Measurements from ENCODE around the gene PHAX.
"Not testable (repeated sequence)": the region's sequence is repeated elsewhere in the genome, so short reads cannot be mapped to it uniquely, and the experiment has no call there.

The PHAX gene

DNA sequence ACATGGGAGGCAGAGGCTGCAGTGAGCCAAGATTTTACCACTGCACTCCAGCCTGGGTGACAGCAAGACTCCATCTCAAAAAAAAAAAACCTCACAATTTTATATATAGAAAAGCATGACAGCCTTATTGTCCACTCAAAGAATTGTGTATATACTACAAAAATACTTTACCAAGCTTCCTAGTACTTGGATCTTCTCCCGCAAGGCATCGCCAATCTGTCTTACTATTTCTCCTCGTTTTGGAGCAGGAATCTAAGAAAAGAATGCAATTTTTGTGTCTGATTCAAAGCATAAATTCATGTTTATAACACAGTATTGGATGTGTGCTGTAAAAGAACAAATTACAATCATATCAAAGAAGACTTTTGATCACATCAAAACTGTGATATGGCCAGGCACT lies 17.0 kb upstream of the PHAX start:
- H3K36me3 ChIP-seq (ENCODE audit: control insufficient read depth in 2 of 2, insufficient read depth in 2 of 2, low read length in 2 of 2), result peaks cover 4 to 10% of the 10 kb centered on the region in 2 donors
- no peak overlapping the region for H3K27ac ChIP-seq (ENCODE audit: low read depth in 2 of 2, low read length in 2 of 2)
- H3K9ac ChIP-seq (ENCODE audit: low read depth in 1 of 2, low read length in 2 of 2), result no peak overlapping the region
- no peaks in the 10 kb centered on the region for H3K9me3 ChIP-seq (ENCODE audit: control insufficient read depth in 2 of 2, low read length in 2 of 2)
- H3K4me3 ChIP-seq (ENCODE audit: low read length in 2 of 2), result no peak overlapping the region
- no peaks in the 10 kb centered on the region for H3K27me3 ChIP-seq (ENCODE audit: control insufficient read depth in 2 of 2, insufficient read depth in 2 of 2, low read length in 2 of 2)
- H3K4me1 ChIP-seq (ENCODE audit: control insufficient read depth in 2 of 2, insufficient read depth in 2 of 2, low read length in 2 of 2), result no peaks in the 10 kb centered on the region

- H3K4me3 ChIP-seq (ENCODE audit: low read length in 2 of 2), result no peak overlapping the region
- H3K4me1 ChIP-seq (ENCODE audit: control insufficient read depth in 2 of 2, insufficient read depth in 2 of 2, low read length in 2 of 2), result no peaks in the 10 kb centered on the region
- H3K36me3 ChIP-seq (ENCODE audit: control insufficient read depth in 2 of 2, insufficient read depth in 2 of 2, low read length in 2 of 2), result peaks cover 0 to 2% of the 10 kb centered on the region in 2 donors
- no peaks in the 10 kb centered on the region for H3K9me3 ChIP-seq (ENCODE audit: control insufficient read depth in 2 of 2, low read length in 2 of 2)
- H3K9ac ChIP-seq (ENCODE audit: low read depth in 1 of 2, low read length in 2 of 2), result no peak overlapping the region
- no peak overlapping the region for H3K27ac ChIP-seq (ENCODE audit: low read depth in 2 of 2, low read length in 2 of 2)
- H3K27me3 ChIP-seq (ENCODE audit: control insufficient read depth in 2 of 2, insufficient read depth in 2 of 2, low read length in 2 of 2), result no peaks in the 10 kb centered on the region
Observed at GRCh38 chr5:126587551-126588390, 13.0 kb upstream of the PHAX start.

DNA sequence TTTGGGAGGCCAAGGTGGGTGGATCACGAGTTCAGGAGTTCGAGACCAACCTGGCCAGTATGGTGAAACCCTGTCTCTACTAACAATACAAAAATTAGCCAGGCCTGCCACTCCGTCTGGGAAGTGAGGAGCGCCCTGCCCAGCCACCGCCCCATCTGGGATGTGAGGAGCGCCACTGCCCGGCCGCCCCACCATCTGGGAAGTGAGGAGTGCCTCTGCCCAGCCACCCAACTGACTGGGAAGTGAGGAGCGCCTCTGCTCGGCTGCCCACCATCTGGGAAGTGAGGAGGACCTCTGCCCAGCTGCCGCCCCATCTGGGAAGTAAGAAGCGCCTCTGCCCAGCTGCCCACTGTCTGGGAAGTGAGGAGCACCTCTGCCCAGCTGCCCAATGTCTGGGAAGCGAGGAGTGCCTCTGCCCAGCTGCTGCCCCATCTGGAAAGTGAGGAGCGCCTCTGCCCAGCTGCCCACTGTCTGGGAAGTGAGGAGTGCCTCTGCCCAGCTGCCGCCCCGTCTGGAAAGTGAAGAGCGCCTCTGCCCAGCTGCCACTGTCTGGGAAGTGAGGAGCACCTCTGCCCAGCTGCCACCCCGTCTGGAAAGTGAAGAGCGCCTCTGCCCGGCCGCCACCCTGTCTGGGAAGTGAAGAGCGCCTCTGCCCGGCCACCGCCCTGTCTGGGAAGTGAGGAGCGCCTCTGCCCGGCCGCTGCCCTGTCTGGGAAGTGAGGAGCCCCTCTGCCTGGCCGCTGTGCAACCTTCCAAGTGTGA lies 11.0 kb upstream of the PHAX start:
- H3K9ac ChIP-seq (ENCODE audit: low read depth in 1 of 2, low read length in 2 of 2), result no peak overlapping the region
- H3K27me3 ChIP-seq (ENCODE audit: control insufficient read depth in 2 of 2, insufficient read depth in 2 of 2, low read length in 2 of 2), result no peaks in the 10 kb centered on the region
- no peak overlapping the region for H3K27ac ChIP-seq (ENCODE audit: low read depth in 2 of 2, low read length in 2 of 2)
- peaks cover 0 to 2% of the 10 kb centered on the region in 2 donors for H3K36me3 ChIP-seq (ENCODE audit: control insufficient read depth in 2 of 2, insufficient read depth in 2 of 2, low read length in 2 of 2)
- no peak overlapping the region for H3K4me3 ChIP-seq (ENCODE audit: low read length in 2 of 2)
- peaks cover 5 to 10% of the 10 kb centered on the region in 2 donors for H3K4me1 ChIP-seq (ENCODE audit: control insufficient read depth in 2 of 2, insufficient read depth in 2 of 2, low read length in 2 of 2)
- H3K9me3 ChIP-seq (ENCODE audit: control insufficient read depth in 2 of 2, low read length in 2 of 2), result no peaks in the 10 kb centered on the region

- H3K36me3 ChIP-seq (ENCODE audit: control insufficient read depth in 2 of 2, insufficient read depth in 2 of 2, low read length in 2 of 2), result no peaks in the 10 kb centered on the region
- H3K27ac ChIP-seq (ENCODE audit: low read depth in 2 of 2, low read length in 2 of 2), result no peak overlapping the region
- peaks cover 5 to 10% of the 10 kb centered on the region in 2 donors for H3K4me1 ChIP-seq (ENCODE audit: control insufficient read depth in 2 of 2, insufficient read depth in 2 of 2, low read length in 2 of 2)
- no peaks in the 10 kb centered on the region for H3K27me3 ChIP-seq (ENCODE audit: control insufficient read depth in 2 of 2, insufficient read depth in 2 of 2, low read length in 2 of 2)
- H3K9ac ChIP-seq (ENCODE audit: low read depth in 1 of 2, low read length in 2 of 2), result no peak overlapping the region
- H3K4me3 ChIP-seq (ENCODE audit: low read length in 2 of 2), result no peak overlapping the region
- H3K9me3 ChIP-seq (ENCODE audit: control insufficient read depth in 2 of 2, low read length in 2 of 2), result no peaks in the 10 kb centered on the region
Observed at GRCh38 chr5:126591549-126591948, 9.2 kb upstream of the PHAX start.

- Histone ChIP-seq H3K9me3 (ENCODE audit: control insufficient read depth in 2 of 2, low read length in 2 of 2) (no peaks in the 10 kb centered on the region), H3K4me1 (ENCODE audit: control insufficient read depth in 2 of 2, insufficient read depth in 2 of 2, low read length in 2 of 2) (peaks cover 5 to 10% of the 10 kb centered on the region in 2 donors), H3K27ac (ENCODE audit: low read depth in 2 of 2, low read length in 2 of 2) (peak within 1 kb of the TSS; percentile 63 to 69), H3K9ac (ENCODE audit: low read depth in 1 of 2, low read length in 2 of 2) (peak within 1 kb of the TSS; percentile 56 to 62), H3K27me3 (ENCODE audit: control insufficient read depth in 2 of 2, insufficient read depth in 2 of 2, low read length in 2 of 2) (no peaks in the 10 kb centered on the region), H3K36me3 (ENCODE audit: control insufficient read depth in 2 of 2, insufficient read depth in 2 of 2, low read length in 2 of 2) (no peaks in the 10 kb centered on the region), H3K4me3 (ENCODE audit: low read length in 2 of 2) (peak within 1 kb of the TSS; percentile 75 to 82)
Observed at GRCh38 chr5:126594748-126595485, 5.8 kb upstream of the PHAX start, which contains the start of gene ALDH7A1. Gene ALDH7A1, minus strand, starts transcription at chr5:126595219. Its CDS starts 21 bp downstream, at chr5:126595198.

- H3K27ac ChIP-seq (ENCODE audit: low read depth in 2 of 2, low read length in 2 of 2), result peak overlapping the region; percentile 63 to 69
- peak overlapping the region in 1 of 2 donors; percentile 3 for H3K9ac ChIP-seq (ENCODE audit: low read depth in 1 of 2, low read length in 2 of 2)
Observed at GRCh38 chr5:126595486-126596083, 5.2 kb upstream of the PHAX start.

DNA sequence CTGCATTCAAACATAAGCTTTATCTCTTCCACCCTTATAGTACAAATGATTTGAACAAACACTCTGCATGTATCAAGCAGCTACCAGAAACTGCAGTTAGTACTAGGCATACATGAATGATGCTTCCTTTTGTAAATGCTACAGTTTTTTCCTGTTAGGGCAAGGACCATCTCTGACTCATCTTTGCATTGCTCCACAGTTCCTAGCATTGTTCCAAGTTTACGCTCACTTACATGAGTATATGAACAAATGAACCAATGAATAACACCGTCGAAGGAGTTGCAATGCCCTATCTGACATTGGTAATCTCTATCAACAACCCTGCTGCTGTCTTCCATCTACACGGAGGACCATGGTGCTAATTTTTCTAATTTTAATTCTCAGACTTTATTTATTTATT lies 3.6 kb upstream of the PHAX start:
- H3K9me3 ChIP-seq (ENCODE audit: control insufficient read depth in 2 of 2, low read length in 2 of 2), result no peaks in the 10 kb centered on the region
- H3K9ac ChIP-seq (ENCODE audit: low read depth in 1 of 2, low read length in 2 of 2), result no peak overlapping the region
- no peaks in the 10 kb centered on the region for H3K27me3 ChIP-seq (ENCODE audit: control insufficient read depth in 2 of 2, insufficient read depth in 2 of 2, low read length in 2 of 2)
- no peak overlapping the region for H3K27ac ChIP-seq (ENCODE audit: low read depth in 2 of 2, low read length in 2 of 2)
- no peak overlapping the region for H3K4me3 ChIP-seq (ENCODE audit: low read length in 2 of 2)
- H3K4me1 ChIP-seq (ENCODE audit: control insufficient read depth in 2 of 2, insufficient read depth in 2 of 2, low read length in 2 of 2), result peaks cover 16% of the 10 kb centered on the region in 2 donors
- no peaks in the 10 kb centered on the region for H3K36me3 ChIP-seq (ENCODE audit: control insufficient read depth in 2 of 2, insufficient read depth in 2 of 2, low read length in 2 of 2)

More at GRCh38 chr5:126595486-126596083, 5.2 kb upstream of the PHAX start:
- Histone ChIP-seq H3K9me3 (ENCODE audit: control insufficient read depth in 2 of 2, low read length in 2 of 2) (no peaks in the 10 kb centered on the region), H3K4me3 (ENCODE audit: low read length in 2 of 2) (peak overlapping the region; percentile 75 to 82), H3K27me3 (ENCODE audit: control insufficient read depth in 2 of 2, insufficient read depth in 2 of 2, low read length in 2 of 2) (no peaks in the 10 kb centered on the region), H3K36me3 (ENCODE audit: control insufficient read depth in 2 of 2, insufficient read depth in 2 of 2, low read length in 2 of 2) (no peaks in the 10 kb centered on the region), H3K4me1 (ENCODE audit: control insufficient read depth in 2 of 2, insufficient read depth in 2 of 2, low read length in 2 of 2) (peaks cover 10 to 11% of the 10 kb centered on the region in 2 donors)

DNA sequence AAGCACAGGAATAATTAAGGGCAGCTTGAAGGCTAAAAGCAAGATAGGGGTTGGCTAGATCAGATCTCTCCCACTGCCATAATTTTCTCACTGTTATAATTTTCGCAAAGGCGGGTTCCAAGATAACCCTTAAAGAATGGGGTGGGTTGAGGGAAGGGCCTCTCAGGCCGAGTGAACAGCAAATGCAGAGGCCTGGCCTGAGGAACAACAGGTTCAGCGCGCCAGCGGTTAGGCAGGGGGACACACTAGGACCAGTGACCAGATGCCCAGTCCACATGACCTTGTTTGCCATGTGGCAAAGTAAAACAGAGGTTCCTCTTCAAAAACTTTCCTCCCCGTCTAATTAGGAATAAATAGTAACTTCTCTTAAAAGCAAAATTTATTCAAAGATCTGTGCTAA lies 1.2 kb upstream of the PHAX start:
- H3K27ac ChIP-seq (ENCODE audit: low read depth in 2 of 2, low read length in 2 of 2), result peak overlapping the region; percentile 43 to 79

GRCh38 chr5:126599971-126600630 lies 646 bp upstream of the PHAX start:
- H3K9ac ChIP-seq (ENCODE audit: low read depth in 1 of 2, low read length in 2 of 2), result peak overlapping the region in 1 of 2 donors; percentile 95
- H3K9me3 ChIP-seq (ENCODE audit: control insufficient read depth in 2 of 2, low read length in 2 of 2); H3K27me3 ChIP-seq (ENCODE audit: control insufficient read depth in 2 of 2, insufficient read depth in 2 of 2, low read length in 2 of 2): not testable (repeated sequence)
- H3K4me3 ChIP-seq (ENCODE audit: low read length in 2 of 2), result peak overlapping the region; percentile 98 to 99
- H3K4me1 ChIP-seq (ENCODE audit: control insufficient read depth in 2 of 2, insufficient read depth in 2 of 2, low read length in 2 of 2), result peaks cover 9 to 13% of the 10 kb centered on the region in 2 donors
- peaks cover 5 to 12% of the 10 kb centered on the region in 2 donors for H3K36me3 ChIP-seq (ENCODE audit: control insufficient read depth in 2 of 2, insufficient read depth in 2 of 2, low read length in 2 of 2)
- peak overlapping the region; percentile 62 to 86 for H3K27ac ChIP-seq (ENCODE audit: low read depth in 2 of 2, low read length in 2 of 2)

More for the DNA sequence above, 1.2 kb upstream of the PHAX start:
- Histone ChIP-seq H3K27me3 (ENCODE audit: control insufficient read depth in 2 of 2, insufficient read depth in 2 of 2, low read length in 2 of 2) (no peaks in the 10 kb centered on the region), H3K9me3 (ENCODE audit: control insufficient read depth in 2 of 2, low read length in 2 of 2) (no peaks in the 10 kb centered on the region), H3K9ac (ENCODE audit: low read depth in 1 of 2, low read length in 2 of 2) (no peak overlapping the region), H3K4me3 (ENCODE audit: low read length in 2 of 2) (no peak overlapping the region), H3K36me3 (ENCODE audit: control insufficient read depth in 2 of 2, insufficient read depth in 2 of 2, low read length in 2 of 2) (peaks cover 5 to 11% of the 10 kb centered on the region in 2 donors), H3K4me1 (ENCODE audit: control insufficient read depth in 2 of 2, insufficient read depth in 2 of 2, low read length in 2 of 2) (peaks cover 9 to 13% of the 10 kb centered on the region in 2 donors)

Measured in mucosa of rectum (tissue), 2 donors.